Naive thymus-derived CD8-positive, alpha-beta T cell (primary cell): ENCODE data around the gene FLNA. TPM values are rescaled to one million over a fixed set of nuclear protein-coding genes. Genes with fewer than 3 reads are reported as not detected.
A peak's percentile ranks its signal among the peaks of the same experiment; 100 is the strongest.
"Not testable (repeated sequence)": the region's sequence is repeated elsewhere in the genome, so short reads cannot be mapped to it uniquely, and the experiment has no call there.

ENCODE experiments used
- ATAC-seq, 2 donors: fragments of 150-1000 bp; cut with Tn5 transposase in 1 of 2; sonication (Bioruptor Pico), chemical (Tn5 transposase) in 1 of 2; 1 replicate in 1 of 2; 2 replicates in 1 of 2; pipeline ENCODE4 v1.10.0; 2021; ENCODE audit warnings: mild to moderate bottlenecking in 2 of 2, moderate library complexity in 2 of 2
- POLR2A ChIA-PET: fragments of 350-600 bp; sonication (Branson Sonifier 250); formaldehyde crosslinking; loops from one replicate; lab custom pipeline; 2021; ENCODE audit warnings: antibody characterized with exemption; lab: Charles Lee
- DNase-seq, 10 donors: peaks; one replicate each; pipeline versions ENCODE4 v3.0.0 to v3.0.0-alpha.2; 2020 to 2022
- H3K27ac Mint-ChIP-seq, 10 donors: one replicate each; pipeline ENCODE4 v1.8.0; 2020 to 2022; ENCODE audit warnings: mild to moderate bottlenecking in 10 of 10, mixed read lengths in 10 of 10, moderate library complexity in 4 of 10, inconsistent platforms in 1 of 10
- H3K27me3 Mint-ChIP-seq, 5 donors: one replicate each; pipeline ENCODE4 v1.8.0; 2021 to 2022; ENCODE audit warnings: mixed read lengths in 5 of 5
- H3K36me3 Mint-ChIP-seq, 3 donors: one replicate each; pipeline ENCODE4 v1.8.0; 2020 to 2022; ENCODE audit warnings: mixed read lengths in 3 of 3, mild to moderate bottlenecking in 2 of 3, inconsistent platforms in 1 of 3
- H3K4me1 Mint-ChIP-seq, 4 donors: one replicate each; pipeline ENCODE4 v1.8.0; 2021 to 2022; ENCODE audit warnings: mixed read lengths in 4 of 4
- H3K4me3 Mint-ChIP-seq, 10 donors: one replicate each; pipeline ENCODE4 v1.8.0; 2020 to 2022; ENCODE audit warnings: mild to moderate bottlenecking in 10 of 10, mixed read lengths in 10 of 10, moderate library complexity in 6 of 10, inconsistent platforms in 1 of 10
- H3K9me3 Mint-ChIP-seq, 9 donors: one replicate each; pipeline ENCODE4 v1.8.0; 2020 to 2022; ENCODE audit warnings: mixed read lengths in 9 of 9, mild to moderate bottlenecking in 3 of 9, inconsistent platforms in 1 of 9, moderate library complexity in 1 of 9
- polyA plus RNA-seq, 3 donors: library from polyadenylated mRNA; unstranded; fragments of 300-500 nt; fragmentation: Illumina TruSeq; gene quantifications; one replicate each; pipeline ENCODE4 v1.2.3, GENCODE V29; 2021
- total RNA-seq, 8 experiments: library from RNA in 2 of 8; stranded (reverse) in 2 of 8; gene quantifications; one replicate each; pipeline ENCODE4 v1.2.3 and lab custom pipeline; 2021 to 2026

FLNA gene
- total and polyA plus RNA-seq, 5 experiments from 2014 or later = 156 to 633 (median 341) TPM

GRCh38 chrX:154305541-154306205 lies 68.8 kb downstream of the FLNA start:
- DNase-seq (no peak), ATAC-seq (no peak)
- H3K9me3 Mint-ChIP-seq = no peaks in the 10 kb centered on the region
- POLR2A ChIA-PET = interaction anchor here (1.1 kb wide), 1 partner anchor 169 kb away, joined by 3 read pairs; no protein-coding TSS in a partner anchor
- H3K36me3 Mint-ChIP-seq = no peaks in the 10 kb centered on the region
- H3K4me3 Mint-ChIP-seq = peak overlapping the region in 1 of 10 donors; percentile 60
- H3K27ac Mint-ChIP-seq = no peak overlapping the region
- no peaks in the 10 kb centered on the region for H3K27me3 Mint-ChIP-seq
- peaks cover 11 to 38% (median 21%) of the 10 kb centered on the region in 4 donors for H3K4me1 Mint-ChIP-seq

DNA sequence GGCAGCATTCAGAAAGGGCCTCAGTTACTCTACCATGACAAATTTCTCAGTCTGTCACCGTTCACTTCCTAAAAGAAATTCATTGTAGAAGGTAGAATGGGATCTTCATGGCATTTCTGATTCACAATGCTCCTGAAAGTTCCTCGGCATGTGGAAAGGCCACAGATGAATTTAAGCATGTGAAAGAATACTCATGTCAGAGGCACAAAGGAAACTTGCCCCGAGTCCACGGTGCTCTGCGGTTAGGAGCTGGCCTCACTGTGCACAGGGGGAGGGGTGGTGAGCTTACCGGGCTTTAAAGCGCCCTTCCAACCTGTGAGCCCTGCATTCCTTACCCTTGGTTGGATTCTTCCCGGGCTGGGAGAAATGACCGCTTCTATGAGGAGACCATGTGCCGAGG lies 69.6 kb downstream of the FLNA start:
- POLR2A ChIA-PET = no interaction called here
- Mint-ChIP-seq H3K9me3 (no peaks in the 10 kb centered on the region), H3K4me3 (no peak overlapping the region), H3K36me3 (no peaks in the 10 kb centered on the region), H3K27ac (peak overlapping the region in 1 of 10 donors; percentile 71), H3K4me1 (peaks cover 11 to 41% (median 21%) of the 10 kb centered on the region in 4 donors), H3K27me3 (no peaks in the 10 kb centered on the region)
- ATAC-seq = no peak
- DNase-seq = no peak

DNA sequence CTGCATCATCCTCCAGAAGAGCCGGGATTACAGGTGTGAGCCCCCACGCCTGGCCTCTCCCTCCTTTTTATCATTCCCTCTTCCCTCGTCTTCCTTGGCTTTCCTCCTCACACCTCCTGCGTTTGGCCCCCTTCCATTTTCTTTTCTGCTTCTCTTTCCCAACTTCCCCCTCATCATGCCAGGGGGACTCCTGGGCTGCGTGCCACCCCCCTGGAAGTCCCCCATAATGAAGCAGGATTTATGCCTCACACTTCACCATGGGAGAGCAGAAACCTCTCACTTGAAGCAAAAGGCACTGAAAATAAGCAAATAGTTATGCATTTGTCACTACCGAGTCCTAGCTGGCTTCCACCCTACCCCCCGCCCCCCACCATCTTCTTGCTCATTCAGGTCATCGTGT lies 71.0 kb downstream of the FLNA start:
- peaks cover 10 to 42% (median 14%) of the 10 kb centered on the region in 4 donors for H3K4me1 Mint-ChIP-seq
- no peaks in the 10 kb centered on the region for H3K36me3 Mint-ChIP-seq
- no peaks in the 10 kb centered on the region for H3K27me3 Mint-ChIP-seq
- no peak overlapping the region for H3K4me3 Mint-ChIP-seq
- DNase-seq (no peak), ATAC-seq (no peak)
- peak overlapping the region in 1 of 10 donors; percentile 83 for H3K27ac Mint-ChIP-seq
- no peaks in the 10 kb centered on the region for H3K9me3 Mint-ChIP-seq
- POLR2A ChIA-PET = interaction anchor here (0.5 kb wide), 1 partner anchor 194 kb away, joined by 3 read pairs; no protein-coding TSS in a partner anchor

- H3K4me1 Mint-ChIP-seq = peaks cover 5 to 42% (median 10%) of the 10 kb centered on the region in 4 donors
- H3K27ac Mint-ChIP-seq, DNase-seq, H3K4me3 Mint-ChIP-seq, ATAC-seq, POLR2A ChIA-PET, H3K36me3 Mint-ChIP-seq, H3K9me3 Mint-ChIP-seq, H3K27me3 Mint-ChIP-seq: not testable (repeated sequence)
Observed at GRCh38 chrX:154302998-154303397, 71.4 kb downstream of the FLNA start.

DNA sequence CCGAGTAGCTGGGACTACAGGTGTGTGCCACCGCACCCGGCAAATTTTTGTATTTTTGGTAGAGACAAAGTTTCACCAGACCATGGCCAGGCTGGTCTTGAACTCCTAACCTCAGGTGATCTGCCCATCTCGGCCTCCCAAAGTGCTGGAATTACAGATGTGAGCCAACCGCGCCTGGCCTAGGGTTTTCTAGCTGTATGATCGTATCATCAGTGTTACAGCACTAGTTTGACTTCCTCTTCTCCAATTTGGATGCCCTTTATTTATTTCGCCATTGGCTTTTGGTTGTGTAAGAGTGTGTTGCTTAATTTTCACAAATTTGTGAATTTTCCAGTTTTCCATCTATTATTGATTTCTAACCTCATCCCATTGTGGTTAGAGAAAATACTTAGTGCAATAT lies 73.6 kb downstream of the FLNA start:
- no peak for DNase-seq

More for the DNA sequence above, 73.6 kb downstream of the FLNA start:
- Mint-ChIP-seq H3K4me3 (no peak overlapping the region), H3K36me3 (no peaks in the 10 kb centered on the region), H3K9me3 (no peaks in the 10 kb centered on the region), H3K27ac (no peak overlapping the region), H3K4me1 (peaks cover 0 to 34% (median 0%) of the 10 kb centered on the region in 4 donors), H3K27me3 (no peaks in the 10 kb centered on the region)
- POLR2A ChIA-PET = no interaction called here
- ATAC-seq = no peak

Other genes with a start within 250 kb of the FLNA start
- not detected for gene OPN1LW, start 230.4 kb downstream of the FLNA start, total RNA-seq
- not detected for gene OPN1LW, start 230.4 kb downstream of the FLNA start, polyA plus RNA-seq
- not detected for gene OPN1MW, start 192.0 kb downstream of the FLNA start, total RNA-seq
- not detected for gene OPN1MW, start 192.0 kb downstream of the FLNA start, polyA plus RNA-seq
- gene OPN1MW2, start 154.9 kb downstream of the FLNA start, total RNA-seq = not detected
- gene OPN1MW2, start 154.9 kb downstream of the FLNA start, polyA plus RNA-seq = not detected
- not detected for gene OPN1MW3, start 117.1 kb downstream of the FLNA start, total RNA-seq
- gene OPN1MW3, start 117.1 kb downstream of the FLNA start, polyA plus RNA-seq = not detected
- gene TEX28, start 79.5 kb downstream of the FLNA start, total RNA-seq = not detected
- gene TEX28, start 79.5 kb downstream of the FLNA start, polyA plus RNA-seq = not detected
- 1 to 10 TPM; 1.1 to 2.2 TPM for gene TKTL1, start 78.8 kb downstream of the FLNA start, total RNA-seq
- gene TKTL1, start 78.8 kb downstream of the FLNA start, polyA plus RNA-seq = 10 to 100 TPM; 38.8 to 56.4 (median 39.0) TPM
- gene EMD, start 4.7 kb upstream of the FLNA start, total RNA-seq = 10 to 100 TPM; 90.4 to 95.4 TPM
- gene EMD, start 4.7 kb upstream of the FLNA start, polyA plus RNA-seq = 10 to 100 TPM; 35.5 to 37.1 (median 35.7) TPM
- 1,000 to 10,000 TPM; 4,733 to 4,862 TPM for gene RPL10, start 23.7 kb upstream of the FLNA start, total RNA-seq
- 1,000 to 10,000 TPM; 5,585 to 7,081 (median 6,663) TPM for gene RPL10, start 23.7 kb upstream of the FLNA start, polyA plus RNA-seq
- 10 to 100 TPM; 16.6 to 19.9 TPM for gene DNASE1L1, start 34.6 kb upstream of the FLNA start, total RNA-seq
- gene DNASE1L1, start 34.6 kb upstream of the FLNA start, polyA plus RNA-seq = 10 to 100 TPM; 12.7 to 15.3 (median 12.8) TPM
- gene TAFAZZIN, start 36.9 kb upstream of the FLNA start, total RNA-seq = 100 to 1,000 TPM; 111 to 112 TPM
- gene TAFAZZIN, start 36.9 kb upstream of the FLNA start, polyA plus RNA-seq = 10 to 100 TPM; 29.3 to 39.8 (median 37.8) TPM
- 10 to 100 TPM; 51.9 to 52.5 TPM for gene ATP6AP1, start 54.0 kb upstream of the FLNA start, total RNA-seq
- 100 to 1,000 TPM in 1 of 3 donors, 10 to 100 TPM in 2; 84.7 to 111 (median 90.2) TPM for gene ATP6AP1, start 54.0 kb upstream of the FLNA start, polyA plus RNA-seq
- 100 to 1,000 TPM; 169 to 185 TPM for gene GDI1, start 62.5 kb upstream of the FLNA start, total RNA-seq
- gene GDI1, start 62.5 kb upstream of the FLNA start, polyA plus RNA-seq = 10 to 100 TPM; 18.3 to 32.1 (median 21.0) TPM
- 10 to 100 TPM; 49.2 TPM for gene FAM50A, start 69.5 kb upstream of the FLNA start, total RNA-seq
- 10 to 100 TPM; 25.1 to 45.6 (median 40.4) TPM for gene FAM50A, start 69.5 kb upstream of the FLNA start, polyA plus RNA-seq
- gene PLXNA3, start 83.6 kb upstream of the FLNA start, total RNA-seq = 10 to 100 TPM; 49.5 to 50.4 TPM
- gene PLXNA3, start 83.6 kb upstream of the FLNA start, polyA plus RNA-seq = under 1 TPM; 0.27 to 0.67 (median 0.36) TPM
- 10 to 100 TPM; 18.6 to 23.3 TPM for gene LAGE3, start 104.6 kb upstream of the FLNA start, total RNA-seq
- gene LAGE3, start 104.6 kb upstream of the FLNA start, polyA plus RNA-seq = 10 to 100 TPM; 62.6 to 81.8 (median 72.7) TPM
- gene UBL4A, start 112.0 kb upstream of the FLNA start, total RNA-seq = 10 to 100 TPM; 29.0 to 30.9 TPM
- gene UBL4A, start 112.0 kb upstream of the FLNA start, polyA plus RNA-seq = 10 to 100 TPM; 31.1 to 51.7 (median 37.9) TPM
- gene SLC10A3, start 116.0 kb upstream of the FLNA start, total RNA-seq = 10 to 100 TPM; 18.2 to 20.9 TPM
- 10 to 100 TPM; 30.5 to 42.3 (median 35.9) TPM for gene SLC10A3, start 116.0 kb upstream of the FLNA start, polyA plus RNA-seq
- 10 to 100 TPM; 66.0 to 69.4 TPM for gene FAM3A, start 141.6 kb upstream of the FLNA start, total RNA-seq
- gene FAM3A, start 141.6 kb upstream of the FLNA start, polyA plus RNA-seq = 10 to 100 TPM; 24.3 to 33.3 (median 26.0) TPM
- 10 to 100 TPM; 58.1 to 59.4 TPM for gene G6PD, start 172.2 kb upstream of the FLNA start, total RNA-seq
- gene G6PD, start 172.2 kb upstream of the FLNA start, polyA plus RNA-seq = 1 to 10 TPM; 6.9 to 7.9 (median 7.1) TPM
- gene IKBKG, start 173.0 kb upstream of the FLNA start, total RNA-seq = 10 to 100 TPM; 45.0 to 48.2 TPM
- gene IKBKG, start 173.0 kb upstream of the FLNA start, polyA plus RNA-seq = 10 to 100 TPM; 18.4 to 24.2 (median 19.4) TPM
- gene CTAG1A, start 210.5 kb upstream of the FLNA start, total RNA-seq = not detected
- gene CTAG1A, start 210.5 kb upstream of the FLNA start, polyA plus RNA-seq = not detected
- not detected for gene CTAG1B, start 244.6 kb upstream of the FLNA start, total RNA-seq
- gene CTAG1B, start 244.6 kb upstream of the FLNA start, polyA plus RNA-seq = not detected